Stimulated activated CD4-positive, alpha-beta T cell treated with anti-CD3 and anti-CD28 coated beads, Interleukin-4, amount 100 ng/mL, for 4 hours (primary cell): Measurements from ENCODE around the gene LACTB.

ENCODE experiments used
- DNase-seq, 2 experiments: peaks; one replicate each; pipeline ENCODE4 v3.0.0-alpha.2; 2020

LACTB gene

GRCh38 chr15:63121382-63122001 is at the start of gene LACTB:
LACTB (plus strand) TSS chr15:63121861; CDS start chr15:63121872, 11 bp downstream.
- DNase-seq = peak; percentile 74 to 76

GRCh38 chr15:63072023-63072650 is 49.5 kb upstream of the LACTB start:
- no peak for DNase-seq

- DNase-seq = no peak
Measured at GRCh38 chr15:63072809-63073277, 48.8 kb upstream of the LACTB start.

- no peak for DNase-seq
Measured at GRCh38 chr15:63073497-63074172, 48.0 kb upstream of the LACTB start.

- DNase-seq = no peak
Measured at GRCh38 chr15:63075015-63075983, 46.4 kb upstream of the LACTB start.

GRCh38 chr15:63075984-63076713 is 45.5 kb upstream of the LACTB start:
- DNase-seq = no peak

- DNase-seq = no peak
Measured at GRCh38 chr15:63076714-63077046, 45.0 kb upstream of the LACTB start.

GRCh38 chr15:63077952-63078351 is 43.7 kb upstream of the LACTB start:
- DNase-seq = no peak

GRCh38 chr15:63079947-63080626 is 41.6 kb upstream of the LACTB start:
- no peak for DNase-seq

- DNase-seq = no peak
Measured at GRCh38 chr15:63080634-63081250, 40.9 kb upstream of the LACTB start.

- no peak for DNase-seq
Measured at GRCh38 chr15:63082366-63082765, 39.3 kb upstream of the LACTB start.

- DNase-seq = no peak
Measured at GRCh38 chr15:63083044-63083443, 38.6 kb upstream of the LACTB start.

- DNase-seq = no peak
Measured at GRCh38 chr15:63083541-63083940, 38.1 kb upstream of the LACTB start.

GRCh38 chr15:63084806-63085205 is 36.9 kb upstream of the LACTB start:
- no peak for DNase-seq

GRCh38 chr15:63085289-63085688 is 36.4 kb upstream of the LACTB start:
- no peak for DNase-seq

GRCh38 chr15:63086271-63086670 is 35.4 kb upstream of the LACTB start:
- no peak for DNase-seq

- DNase-seq = no peak
Measured at GRCh38 chr15:63086947-63087346, 34.7 kb upstream of the LACTB start.

GRCh38 chr15:63088533-63089245 is 33.0 kb upstream of the LACTB start:
- no peak for DNase-seq

GRCh38 chr15:63089260-63090043 is 32.2 kb upstream of the LACTB start:
- no peak for DNase-seq

GRCh38 chr15:63090472-63090871 is 31.2 kb upstream of the LACTB start:
- no peak for DNase-seq
